Measurements from ENCODE around the gene CCDC93.

Gene CCDC93

DNA sequence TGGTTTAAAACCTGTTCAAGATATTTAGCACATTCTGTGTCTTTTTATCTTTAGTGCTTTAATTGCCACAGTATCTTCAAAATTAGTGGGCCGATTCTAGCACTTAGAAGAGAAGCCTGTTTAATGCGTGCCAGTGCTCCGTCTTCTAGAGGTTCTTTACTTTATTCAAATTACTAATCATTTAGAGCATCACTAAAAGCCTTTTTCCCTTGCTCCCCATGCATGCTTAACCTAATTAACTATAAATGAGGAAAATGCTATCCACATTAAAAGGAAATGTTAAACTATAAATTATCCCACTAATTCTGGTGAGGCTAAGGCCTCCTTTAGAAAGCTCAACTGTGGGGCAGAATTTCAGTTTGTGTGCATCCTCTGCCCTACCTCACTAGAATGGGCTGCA, 42.9 kb upstream of the CCDC93 start:
- no peak for TF ChIP-seq ZFX (IDR thresholded peaks at IDR 0.05)
- TF ChIP-seq, protein P1, sequence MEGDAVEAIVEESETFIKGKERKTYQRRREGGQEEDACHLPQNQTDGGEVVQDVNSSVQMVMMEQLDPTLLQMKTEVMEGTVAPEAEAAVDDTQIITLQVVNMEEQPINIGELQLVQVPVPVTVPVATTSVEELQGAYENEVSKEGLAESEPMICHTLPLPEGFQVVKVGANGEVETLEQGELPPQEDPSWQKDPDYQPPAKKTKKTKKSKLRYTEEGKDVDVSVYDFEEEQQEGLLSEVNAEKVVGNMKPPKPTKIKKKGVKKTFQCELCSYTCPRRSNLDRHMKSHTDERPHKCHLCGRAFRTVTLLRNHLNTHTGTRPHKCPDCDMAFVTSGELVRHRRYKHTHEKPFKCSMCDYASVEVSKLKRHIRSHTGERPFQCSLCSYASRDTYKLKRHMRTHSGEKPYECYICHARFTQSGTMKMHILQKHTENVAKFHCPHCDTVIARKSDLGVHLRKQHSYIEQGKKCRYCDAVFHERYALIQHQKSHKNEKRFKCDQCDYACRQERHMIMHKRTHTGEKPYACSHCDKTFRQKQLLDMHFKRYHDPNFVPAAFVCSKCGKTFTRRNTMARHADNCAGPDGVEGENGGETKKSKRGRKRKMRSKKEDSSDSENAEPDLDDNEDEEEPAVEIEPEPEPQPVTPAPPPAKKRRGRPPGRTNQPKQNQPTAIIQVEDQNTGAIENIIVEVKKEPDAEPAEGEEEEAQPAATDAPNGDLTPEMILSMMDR (conservative IDR thresholded peaks at IDR 0.05): no peak
- no peak overlapping the region for H3K27ac ChIP-seq

DNA sequence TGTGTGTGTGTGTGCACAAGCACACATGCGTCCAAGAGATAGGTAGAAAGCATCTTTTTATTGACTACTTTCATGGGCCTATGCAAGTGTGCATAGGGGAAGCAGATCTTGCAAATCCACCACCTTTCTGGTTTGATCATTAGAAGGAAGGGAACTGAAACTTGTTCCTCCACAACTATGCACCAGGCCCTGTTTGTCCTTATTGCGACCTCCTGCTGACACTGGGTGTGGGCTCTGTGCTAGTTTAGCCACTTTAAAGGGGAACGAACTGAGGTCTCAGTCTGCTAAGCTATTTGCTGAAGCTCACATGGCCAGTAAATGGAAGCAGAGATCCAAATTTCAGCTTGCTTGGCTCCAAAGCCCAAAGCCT, 42.3 kb upstream of the CCDC93 start:
- TF ChIP-seq ZFX (IDR thresholded peaks at IDR 0.05): no peak
- TF ChIP-seq, protein P1 (conservative IDR thresholded peaks at IDR 0.05): no peak
- no peak overlapping the region for H3K27ac ChIP-seq

DNA sequence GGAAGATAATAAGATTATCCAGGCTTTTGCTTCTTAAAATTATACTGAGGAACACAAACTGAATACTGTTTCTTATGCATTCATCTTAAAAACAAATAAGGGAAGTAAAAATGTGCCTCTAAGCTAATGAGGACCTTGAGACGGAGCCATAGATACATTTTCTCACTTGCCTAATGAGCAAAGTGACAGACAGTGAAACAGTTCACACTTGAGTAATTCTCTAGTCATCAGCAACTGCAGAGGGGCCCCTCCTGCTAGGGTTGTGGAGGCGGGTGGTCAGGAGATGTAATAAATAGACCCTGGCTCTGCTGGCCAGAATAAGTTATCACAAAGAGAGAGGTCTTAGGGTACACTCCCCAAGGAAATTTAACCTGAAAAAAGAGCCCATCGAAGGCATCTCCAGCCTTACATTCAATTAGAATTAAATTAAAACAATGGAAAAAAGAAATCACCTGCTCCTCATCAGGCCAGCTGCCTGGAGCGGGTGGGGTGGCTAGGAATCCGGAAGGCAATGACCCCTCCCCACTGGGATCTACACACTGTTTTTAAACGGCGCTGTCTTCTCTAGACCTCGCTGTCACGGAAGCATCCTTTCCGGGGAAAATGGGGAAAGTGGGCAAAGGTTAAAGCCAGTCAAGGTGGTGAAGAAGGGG, 41.8 kb upstream of the CCDC93 start:
- TF ChIP-seq ZFX (IDR thresholded peaks at IDR 0.05): no peak
- TF ChIP-seq, protein P1 (conservative IDR thresholded peaks at IDR 0.05): no peak

DNA sequence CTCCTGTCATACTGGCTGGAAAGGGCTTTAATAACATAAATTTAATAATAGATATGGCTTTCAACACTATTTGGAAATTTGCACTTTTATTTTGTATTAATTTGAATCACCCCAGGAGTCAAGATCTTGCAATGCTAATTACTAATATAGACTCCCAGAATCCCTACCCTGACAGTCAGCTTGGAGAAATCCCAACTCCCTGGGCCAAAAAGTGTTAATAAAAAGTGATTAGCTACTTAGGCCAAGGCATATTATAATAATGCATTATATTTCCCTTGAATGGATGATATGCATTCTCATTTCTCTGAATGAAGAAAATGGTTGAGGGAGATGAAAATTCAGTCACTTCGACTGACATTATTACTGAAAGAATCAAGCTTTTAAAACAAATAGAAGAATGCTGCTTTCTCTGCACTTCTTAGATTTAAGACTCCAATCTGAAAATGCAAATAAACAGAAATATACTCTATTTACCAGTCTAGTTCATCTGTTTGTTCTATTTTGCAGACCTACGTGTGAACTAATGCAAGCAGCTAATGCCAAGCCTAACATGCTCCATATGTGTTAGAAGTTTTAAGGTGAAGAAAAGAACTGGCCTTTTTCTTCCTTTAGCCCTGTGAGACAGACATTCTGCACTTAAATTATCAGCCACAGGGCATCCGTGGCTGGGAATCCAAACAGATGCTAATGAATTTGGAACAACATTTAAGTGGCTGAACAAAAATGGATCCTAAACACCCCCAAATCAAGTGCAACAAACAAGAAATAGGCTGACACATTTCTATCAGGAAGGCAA, 40.5 kb upstream of the CCDC93 start:
- H3K27ac ChIP-seq: no peak overlapping the region
- no peak for TF ChIP-seq ZFX (IDR thresholded peaks at IDR 0.05)
- TF ChIP-seq, protein P1 (conservative IDR thresholded peaks at IDR 0.05): no peak

More for the DNA sequence above, 41.8 kb upstream of the CCDC93 start:
- no peak overlapping the region for H3K27ac ChIP-seq

DNA sequence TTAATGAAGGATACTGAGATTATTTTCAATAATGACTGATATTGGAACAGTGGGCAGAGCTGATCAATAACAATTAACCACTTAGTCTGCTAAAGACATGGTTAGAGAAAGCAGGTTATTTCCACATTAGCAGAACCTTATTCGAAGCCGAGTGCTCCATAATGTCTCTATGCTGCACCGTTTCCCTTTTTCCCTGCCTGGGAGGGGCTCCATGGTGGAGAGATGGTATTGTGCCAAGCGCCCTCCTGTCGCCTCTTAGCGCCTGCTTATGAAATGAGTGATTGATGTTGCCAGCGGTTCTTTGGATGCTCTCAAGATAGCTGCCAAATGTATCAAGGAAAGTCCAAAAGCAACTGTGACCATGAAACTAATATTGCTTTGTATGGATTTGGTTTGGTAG, 39.8 kb upstream of the CCDC93 start:
- no peak overlapping the region for H3K27ac ChIP-seq
- no peak for TF ChIP-seq ZFX (IDR thresholded peaks at IDR 0.05)
- TF ChIP-seq, protein P1 (conservative IDR thresholded peaks at IDR 0.05): no peak

DNA sequence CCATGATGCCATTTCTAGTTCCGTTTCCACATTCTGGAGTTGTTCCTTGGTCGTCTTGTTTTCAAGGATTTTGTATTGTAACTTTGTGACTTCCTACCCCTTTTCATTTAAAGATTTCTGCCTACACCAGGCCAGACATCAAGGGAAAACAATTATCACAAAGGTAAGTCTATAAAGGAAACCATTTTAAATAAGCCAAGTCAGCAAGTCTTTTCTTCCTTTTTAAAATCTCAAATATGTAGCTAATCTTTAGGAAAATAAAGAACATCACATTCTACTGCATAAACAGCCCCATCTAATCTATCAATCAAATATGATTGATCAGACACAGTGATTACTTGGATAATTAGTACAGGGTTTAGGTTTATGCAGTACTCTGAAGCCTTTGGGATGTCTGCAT, 38.6 kb upstream of the CCDC93 start:
- TF ChIP-seq, protein P1 (conservative IDR thresholded peaks at IDR 0.05): no peak
- TF ChIP-seq ZFX (IDR thresholded peaks at IDR 0.05): no peak
- H3K27ac ChIP-seq: no peak overlapping the region

DNA sequence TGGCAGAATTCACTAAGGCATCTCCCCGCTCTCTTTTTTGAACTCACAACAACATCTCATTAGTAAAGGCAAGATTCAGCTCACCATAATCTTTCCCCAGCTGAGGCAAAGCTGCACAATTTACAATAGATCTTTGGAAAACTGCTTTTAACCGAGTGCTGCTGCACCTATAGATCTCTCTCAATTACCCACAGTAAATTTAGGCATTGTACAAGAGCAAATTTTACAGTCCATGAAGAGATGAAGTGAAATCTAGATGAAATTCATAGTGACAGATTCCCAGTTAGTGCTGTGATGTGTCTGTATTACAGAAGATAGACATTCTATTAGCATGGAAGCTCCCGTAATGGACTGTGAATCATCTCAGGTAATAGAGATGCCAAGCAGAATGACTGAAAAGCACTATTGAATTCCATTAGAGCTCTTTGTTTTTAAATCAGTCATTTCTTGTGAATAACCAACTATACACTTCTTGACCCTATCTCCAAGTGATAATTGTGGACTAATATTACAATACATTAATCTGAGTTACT, 38.0 kb upstream of the CCDC93 start:
- TF ChIP-seq, protein P1 (conservative IDR thresholded peaks at IDR 0.05): no peak
- TF ChIP-seq ZFX (IDR thresholded peaks at IDR 0.05): no peak
- no peak overlapping the region for H3K27ac ChIP-seq

All from C4-2B (cell line).